NT2/D1 (cell line): ENCODE results near the gene RARG.

ENCODE experiments used
- SUZ12 ChIP-seq: IDR thresholded peaks from 2 replicates; pipeline ENCODE4 v1.6.1; 2011; ENCODE audit not compliant: insufficient read length, insufficient read depth; ENCODE audit errors: extremely low read depth
- YY1 ChIP-seq: IDR thresholded peaks from 2 replicates; pipeline ENCODE4 v1.6.1; 2011; ENCODE audit not compliant: insufficient read length, insufficient read depth
- ZNF274 ChIP-seq: IDR thresholded peaks from 2 replicates; pipeline ENCODE4 v1.6.1; 2011; ENCODE audit warnings: mild to moderate bottlenecking, low read depth, low read length

- TF ChIP-seq SUZ12 (no peak), YY1 (no peak), ZNF274 (no peak)
Measured at GRCh38 chr12:53223389-53224060, 8.5 kb downstream of the RARG start.
